Sigmoid colon (tissue), 3 donors: ENCODE measurements around the gene ANK2.

Experiments
- CTCF ChIP-seq, 4 experiments: fragments of 450-650 bp in 3 of 4; fragments of 200-600 bp in 1 of 4; IDR thresholded peaks; one replicate each; pipeline ENCODE4 v1.5.1; 2016 to 2019; ENCODE audit warnings: antibody characterized with exemption in 4 of 4, mild to moderate bottlenecking in 3 of 4, moderate library complexity in 2 of 4
- POLR2A ChIP-seq, 2 donors: fragments of 450-650 bp; IDR thresholded peaks; one replicate each; pipeline ENCODE4 v1.6.1; 2016; ENCODE audit warnings: antibody characterized with exemption in 2 of 2, mild to moderate bottlenecking in 2 of 2, moderate library complexity in 2 of 2

- TF ChIP-seq POLR2A (IDR thresholded peaks at IDR 0.05): no peak
- TF ChIP-seq CTCF (IDR thresholded peaks at IDR 0.05): no peak
Measured at GRCh38 chr4:113078066-113078465, 28.6 kb downstream of the ANK2 start.
